Measurements from ENCODE around the gene REXO2.

- TF ChIP-seq GABPA (IDR thresholded peaks at IDR 0.05 in 1 of 2, conservative IDR thresholded peaks at IDR 0.05 in 1 of 2) (no peak), TAF1 (conservative IDR thresholded peaks at IDR 0.05) (no peak), MAX (IDR thresholded peaks at IDR 0.05) (no peak)
Measured at GRCh38 chr11:114442536-114442935, 3.3 kb downstream of the REXO2 start.
